Glutamatergic neuron (in vitro differentiated cells): ENCODE data around the gene RIPOR3. TPM values are rescaled to one million over a fixed set of nuclear protein-coding genes. Genes with fewer than 3 reads are reported as not detected.

Source experiments
- DNase-seq: peaks from one replicate; pipeline ENCODE4 v3.0.0; 2022
- H3K27ac Mint-ChIP-seq: one replicate; pipeline ENCODE4 v1.8.0; 2020; ENCODE audit warnings: mild to moderate bottlenecking, mixed read lengths, inconsistent platforms; ENCODE audit not compliant: unreplicated experiment
- H3K27me3 Mint-ChIP-seq: one replicate; pipeline ENCODE4 v1.8.0; 2020; ENCODE audit warnings: mild to moderate bottlenecking, moderate library complexity, mixed read lengths, inconsistent platforms; ENCODE audit not compliant: unreplicated experiment
- H3K36me3 Mint-ChIP-seq: one replicate; pipeline ENCODE4 v1.8.0; 2020; ENCODE audit warnings: mild to moderate bottlenecking, mixed read lengths, inconsistent platforms; ENCODE audit not compliant: unreplicated experiment
- H3K4me1 Mint-ChIP-seq: one replicate; pipeline ENCODE4 v1.8.0; 2020; ENCODE audit warnings: mild to moderate bottlenecking, low read depth, mixed read lengths, inconsistent platforms; ENCODE audit not compliant: unreplicated experiment
- H3K4me3 Mint-ChIP-seq: one replicate; pipeline ENCODE4 v1.8.0; 2020; ENCODE audit warnings: mild to moderate bottlenecking, mixed read lengths, inconsistent platforms; ENCODE audit not compliant: unreplicated experiment
- H3K9me3 Mint-ChIP-seq: one replicate; pipeline ENCODE4 v1.8.0; 2020; ENCODE audit warnings: mild to moderate bottlenecking, moderate library complexity, mixed read lengths, inconsistent platforms; ENCODE audit not compliant: unreplicated experiment
- total RNA-seq: library from RNA; stranded (reverse); fragmentation: NEBNext Ultra II Directional; extraction: Animal tissue kit (Norgen Biotek cat#: 25700); gene quantifications from one replicate; pipeline ENCODE4 v1.2.1, GENCODE V29; 2021; ENCODE audit not compliant: unreplicated experiment
- TF ChIP-seq, protein P1 (sequence below): fragments of 200-600 bp; sonication (generic); IDR thresholded peaks from one replicate; pipeline ENCODE4 v1.5.0; 2021; ENCODE audit not compliant: partially characterized antibody, unreplicated experiment

The RIPOR3 gene
- total RNA-seq, 1 donor from 2014 or later = not detected

DNA sequence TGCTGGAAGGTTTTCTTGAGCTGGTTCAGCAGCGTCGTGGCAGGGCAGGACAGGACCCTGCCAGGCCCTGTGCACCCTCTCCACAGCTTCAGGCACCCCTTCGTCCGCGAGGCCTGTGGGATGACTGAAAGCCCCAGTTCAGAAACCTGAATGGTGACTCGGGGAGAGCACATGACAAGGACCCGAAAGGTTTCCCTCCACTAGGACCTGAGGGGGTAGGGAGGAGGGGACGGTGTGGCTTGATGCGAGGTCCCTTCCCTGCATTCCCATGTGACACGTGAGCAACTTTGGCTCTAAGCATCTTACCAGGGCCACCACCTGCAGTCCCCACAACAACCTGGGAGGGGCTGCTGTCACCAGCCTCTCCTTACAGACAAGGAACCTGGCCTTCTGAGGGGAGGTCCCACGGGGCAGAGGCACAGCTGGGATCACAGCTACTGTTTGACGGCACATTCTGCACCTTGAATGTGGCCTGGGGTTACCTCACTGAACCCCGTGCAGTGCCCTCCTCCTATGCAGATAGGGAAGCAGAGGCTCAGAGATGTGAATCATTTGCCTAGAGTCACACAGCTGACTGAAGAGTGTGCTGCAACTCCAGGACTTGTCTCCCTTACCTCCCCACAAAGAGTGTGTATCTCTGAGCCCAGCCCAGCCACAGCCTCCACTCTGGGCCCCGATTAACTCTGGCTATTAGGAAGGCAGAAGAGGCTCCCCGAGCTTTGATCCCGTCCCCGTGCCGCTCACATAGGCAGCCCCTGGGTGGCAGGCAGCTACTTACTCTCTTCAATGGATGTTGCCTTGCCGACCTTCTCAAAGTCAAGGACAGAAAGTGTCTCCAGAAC, 96.5 kb downstream of the RIPOR3 start:
- no peak for DNase-seq
- no peak overlapping the region for H3K27ac Mint-ChIP-seq
- H3K4me3 Mint-ChIP-seq = no peak overlapping the region
- H3K27me3 Mint-ChIP-seq = no peaks in the 10 kb centered on the region
- TF ChIP-seq, protein P1, sequence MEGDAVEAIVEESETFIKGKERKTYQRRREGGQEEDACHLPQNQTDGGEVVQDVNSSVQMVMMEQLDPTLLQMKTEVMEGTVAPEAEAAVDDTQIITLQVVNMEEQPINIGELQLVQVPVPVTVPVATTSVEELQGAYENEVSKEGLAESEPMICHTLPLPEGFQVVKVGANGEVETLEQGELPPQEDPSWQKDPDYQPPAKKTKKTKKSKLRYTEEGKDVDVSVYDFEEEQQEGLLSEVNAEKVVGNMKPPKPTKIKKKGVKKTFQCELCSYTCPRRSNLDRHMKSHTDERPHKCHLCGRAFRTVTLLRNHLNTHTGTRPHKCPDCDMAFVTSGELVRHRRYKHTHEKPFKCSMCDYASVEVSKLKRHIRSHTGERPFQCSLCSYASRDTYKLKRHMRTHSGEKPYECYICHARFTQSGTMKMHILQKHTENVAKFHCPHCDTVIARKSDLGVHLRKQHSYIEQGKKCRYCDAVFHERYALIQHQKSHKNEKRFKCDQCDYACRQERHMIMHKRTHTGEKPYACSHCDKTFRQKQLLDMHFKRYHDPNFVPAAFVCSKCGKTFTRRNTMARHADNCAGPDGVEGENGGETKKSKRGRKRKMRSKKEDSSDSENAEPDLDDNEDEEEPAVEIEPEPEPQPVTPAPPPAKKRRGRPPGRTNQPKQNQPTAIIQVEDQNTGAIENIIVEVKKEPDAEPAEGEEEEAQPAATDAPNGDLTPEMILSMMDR = no peak
- H3K36me3 Mint-ChIP-seq = no peaks in the 10 kb centered on the region
- no peaks in the 10 kb centered on the region for H3K4me1 Mint-ChIP-seq
- peaks cover 9% of the 10 kb centered on the region for H3K9me3 Mint-ChIP-seq

DNA sequence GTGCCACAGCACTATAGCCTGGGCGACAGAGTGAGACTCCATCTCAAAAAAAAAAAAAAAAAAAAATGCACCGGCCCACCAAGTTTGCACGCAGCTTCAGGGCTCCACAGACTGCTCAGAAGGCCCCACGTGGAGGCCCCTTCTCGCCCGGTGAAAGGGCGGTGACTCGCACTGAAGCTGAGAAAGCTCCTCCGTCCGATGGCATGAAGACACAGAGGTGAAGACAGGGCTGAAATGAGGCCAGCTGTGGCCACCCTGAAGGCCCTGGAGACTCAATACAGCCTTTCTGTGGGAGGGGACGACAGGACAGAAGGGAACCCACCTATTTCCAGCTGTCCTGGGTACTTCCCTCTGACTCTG, 97.1 kb downstream of the RIPOR3 start:
- H3K4me1 Mint-ChIP-seq = no peaks in the 10 kb centered on the region
- H3K9me3 Mint-ChIP-seq = peaks cover 9% of the 10 kb centered on the region
- H3K4me3 Mint-ChIP-seq = no peak overlapping the region
- no peak for DNase-seq
- TF ChIP-seq, protein P1 = no peak
- no peaks in the 10 kb centered on the region for H3K27me3 Mint-ChIP-seq
- no peaks in the 10 kb centered on the region for H3K36me3 Mint-ChIP-seq
- no peak overlapping the region for H3K27ac Mint-ChIP-seq

DNA sequence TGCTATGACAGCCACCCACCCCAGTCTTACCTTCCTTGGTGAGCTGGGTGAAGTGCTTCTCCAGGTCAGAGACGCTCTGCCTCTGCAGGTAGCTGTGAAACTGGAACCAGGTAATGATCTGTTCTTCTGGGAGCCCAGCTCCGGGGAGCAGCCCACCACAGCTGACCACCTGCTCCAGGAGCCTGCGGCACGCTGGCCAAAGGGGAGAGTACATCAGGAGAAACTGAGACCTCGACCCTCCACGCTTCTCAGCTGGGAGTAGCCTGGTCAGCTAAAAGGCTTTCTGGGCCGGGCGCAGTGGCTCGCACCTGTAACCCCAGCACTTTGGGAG, 98.4 kb downstream of the RIPOR3 start:
- Mint-ChIP-seq H3K36me3 (no peaks in the 10 kb centered on the region), H3K27me3 (peaks cover 4% of the 10 kb centered on the region), H3K9me3 (peaks cover 9% of the 10 kb centered on the region), H3K27ac (no peak overlapping the region), H3K4me3 (no peak overlapping the region), H3K4me1 (no peaks in the 10 kb centered on the region)
- TF ChIP-seq, protein P1 = no peak
- DNase-seq = no peak

DNA sequence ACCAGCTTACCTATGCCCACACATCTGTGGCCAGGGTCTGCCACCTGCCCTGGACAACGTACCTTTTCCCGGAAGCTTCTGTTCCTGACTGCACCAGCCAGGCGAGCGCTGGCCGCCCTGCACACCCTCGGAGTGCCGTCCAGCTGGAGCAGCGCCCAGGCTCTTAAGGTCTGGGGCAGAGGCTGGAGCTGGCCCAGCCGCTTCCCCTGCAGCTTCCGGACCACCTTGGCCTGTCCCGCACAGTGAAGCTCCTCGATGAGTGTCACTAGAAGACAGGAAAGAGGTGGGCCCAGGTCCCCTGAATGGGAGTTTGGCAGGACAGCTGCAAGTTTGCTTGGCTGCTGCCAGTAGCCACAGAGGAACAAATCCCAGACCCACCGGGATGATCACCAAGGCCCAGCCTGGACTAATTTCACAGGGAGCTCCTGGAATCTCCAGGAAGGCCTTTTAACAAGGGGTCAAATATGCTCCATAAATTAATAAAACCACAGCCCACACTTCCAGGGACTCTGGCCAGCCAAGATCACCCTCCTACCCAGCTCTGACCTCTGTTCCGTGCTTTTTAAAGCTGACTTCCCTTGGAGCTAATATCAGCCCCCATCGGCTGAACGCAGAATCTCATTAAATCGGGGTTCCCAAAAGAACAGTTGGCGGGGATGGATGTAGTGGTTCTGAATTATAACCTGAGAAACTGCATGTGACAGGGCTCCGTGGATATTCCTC, 98.9 kb downstream of the RIPOR3 start:
- Mint-ChIP-seq H3K9me3 (peaks cover 9% of the 10 kb centered on the region), H3K27me3 (peaks cover 4% of the 10 kb centered on the region), H3K36me3 (no peaks in the 10 kb centered on the region), H3K27ac (no peak overlapping the region), H3K4me1 (no peaks in the 10 kb centered on the region), H3K4me3 (no peak overlapping the region)
- no peak for DNase-seq
- TF ChIP-seq, protein P1 = no peak
